Activated naive CD8-positive, alpha-beta T cell treated with anti-CD3 and anti-CD28 coated beads, Interleukin-2, amount 50 U/mL, for 24 hours (primary cell): ENCODE measurements around the gene TAF6.

Experiments
- ATAC-seq: fragments of 150-1000 bp; cut with Tn5 transposase; one replicate; pipeline ENCODE4 v1.10.0; 2021
- DNase-seq: peaks from one replicate; pipeline ENCODE4 v3.0.0; 2021
- H3K27ac Mint-ChIP-seq: one replicate; pipeline ENCODE4 v1.8.0; 2021; ENCODE audit warnings: mild to moderate bottlenecking, mixed read lengths
- H3K27me3 Mint-ChIP-seq: one replicate; pipeline ENCODE4 v1.8.0; 2021; ENCODE audit warnings: mixed read lengths
- H3K36me3 Mint-ChIP-seq: one replicate; pipeline ENCODE4 v1.8.0; 2021; ENCODE audit warnings: low read depth, mixed read lengths
- H3K4me1 Mint-ChIP-seq: one replicate; pipeline ENCODE4 v1.8.0; 2021; ENCODE audit warnings: mixed read lengths
- H3K4me3 Mint-ChIP-seq: one replicate; pipeline ENCODE4 v1.8.0; 2021; ENCODE audit warnings: mild to moderate bottlenecking, moderate library complexity, mixed read lengths
- H3K9me3 Mint-ChIP-seq: one replicate; pipeline ENCODE4 v1.8.0; 2021; ENCODE audit warnings: mixed read lengths

Gene TAF6

GRCh38 chr7:100085515-100085914 is 33.6 kb downstream of the TAF6 start:
- DNase-seq (no peak), ATAC-seq (no peak)
- H3K27ac Mint-ChIP-seq: no peak overlapping the region
- peaks cover 3% of the 10 kb centered on the region for H3K27me3 Mint-ChIP-seq
- H3K9me3 Mint-ChIP-seq: no peaks in the 10 kb centered on the region
- H3K36me3 Mint-ChIP-seq: peaks cover 13% of the 10 kb centered on the region
- peaks cover 42% of the 10 kb centered on the region for H3K4me1 Mint-ChIP-seq
- no peak overlapping the region for H3K4me3 Mint-ChIP-seq

GRCh38 chr7:100082978-100083377 is 36.2 kb downstream of the TAF6 start:
- DNase-seq (no peak), ATAC-seq (no peak)
- H3K9me3 Mint-ChIP-seq: no peaks in the 10 kb centered on the region
- H3K4me3 Mint-ChIP-seq: peak overlapping the region; percentile 88
- H3K27me3 Mint-ChIP-seq: no peaks in the 10 kb centered on the region
- peak overlapping the region; percentile 91 for H3K27ac Mint-ChIP-seq
- H3K4me1 Mint-ChIP-seq: peaks cover 38% of the 10 kb centered on the region
- H3K36me3 Mint-ChIP-seq: peaks cover 8% of the 10 kb centered on the region

- Mint-ChIP-seq H3K9me3 (no peaks in the 10 kb centered on the region), H3K4me3 (peak within 1 kb of the TSS; percentile 88), H3K4me1 (peaks cover 32% of the 10 kb centered on the region), H3K36me3 (peaks cover 14% of the 10 kb centered on the region), H3K27ac (peak within 1 kb of the TSS; percentile 91), H3K27me3 (no peaks in the 10 kb centered on the region)
- ATAC-seq (peak; percentile 91), DNase-seq (peak; percentile 99)
Measured at GRCh38 chr7:100081535-100082102, 37.5 kb downstream of the TAF6 start, which contains the start of gene ZNF3. TSS of gene ZNF3 (minus strand) at chr7:100081723. CDS start at chr7:100077357, 4,366 bp downstream.

GRCh38 chr7:100080907-100081534 is 38.1 kb downstream of the TAF6 start:
- ATAC-seq (no peak), DNase-seq (no peak)
- Mint-ChIP-seq H3K27me3 (no peaks in the 10 kb centered on the region), H3K9me3 (no peaks in the 10 kb centered on the region), H3K27ac (peak overlapping the region; percentile 77), H3K4me1 (peaks cover 32% of the 10 kb centered on the region), H3K36me3 (peaks cover 20% of the 10 kb centered on the region), H3K4me3 (peak overlapping the region; percentile 88)

GRCh38 chr7:100079024-100079560 is 40.1 kb downstream of the TAF6 start:
- Mint-ChIP-seq H3K9me3 (no peaks in the 10 kb centered on the region), H3K27ac (peak overlapping the region; percentile 29), H3K4me3 (no peak overlapping the region), H3K36me3 (peaks cover 40% of the 10 kb centered on the region), H3K27me3 (no peaks in the 10 kb centered on the region), H3K4me1 (peaks cover 32% of the 10 kb centered on the region)
- ATAC-seq (no peak), DNase-seq (no peak)

GRCh38 chr7:100077205-100077604 is 42.0 kb downstream of the TAF6 start:
- peaks cover 59% of the 10 kb centered on the region for H3K36me3 Mint-ChIP-seq
- H3K27me3 Mint-ChIP-seq: no peaks in the 10 kb centered on the region

GRCh38 chr7:100075418-100075817 is 43.7 kb downstream of the TAF6 start:
- DNase-seq: no peak
- Mint-ChIP-seq H3K9me3 (peaks cover 23% of the 10 kb centered on the region), H3K4me3 (no peak overlapping the region), H3K4me1 (peaks cover 13% of the 10 kb centered on the region), H3K36me3 (peaks cover 72% of the 10 kb centered on the region), H3K27me3 (no peaks in the 10 kb centered on the region), H3K27ac (no peak overlapping the region)
- no peak for ATAC-seq

More at GRCh38 chr7:100077205-100077604, 42.0 kb downstream of the TAF6 start:
- ATAC-seq (no peak), DNase-seq (no peak)
- Mint-ChIP-seq H3K4me1 (peaks cover 24% of the 10 kb centered on the region), H3K4me3 (no peak overlapping the region), H3K27ac (no peak overlapping the region), H3K9me3 (peaks cover 8% of the 10 kb centered on the region)

GRCh38 chr7:100074841-100075240 is 44.3 kb downstream of the TAF6 start:
- no peak overlapping the region for H3K4me3 Mint-ChIP-seq
- peaks cover 78% of the 10 kb centered on the region for H3K36me3 Mint-ChIP-seq

GRCh38 chr7:100072462-100072861 is 46.7 kb downstream of the TAF6 start:
- Mint-ChIP-seq H3K27ac (no peak overlapping the region), H3K36me3 (peaks cover 85% of the 10 kb centered on the region), H3K4me3 (no peak overlapping the region), H3K4me1 (no peaks in the 10 kb centered on the region), H3K9me3 (peaks cover 23% of the 10 kb centered on the region), H3K27me3 (no peaks in the 10 kb centered on the region)
- DNase-seq (no peak), ATAC-seq (no peak)

More at GRCh38 chr7:100074841-100075240, 44.3 kb downstream of the TAF6 start:
- peaks cover 7% of the 10 kb centered on the region for H3K4me1 Mint-ChIP-seq
- DNase-seq (no peak), ATAC-seq (no peak)
- H3K9me3 Mint-ChIP-seq: peaks cover 23% of the 10 kb centered on the region
- no peak overlapping the region for H3K27ac Mint-ChIP-seq
- no peaks in the 10 kb centered on the region for H3K27me3 Mint-ChIP-seq

- H3K4me3 Mint-ChIP-seq: no peak overlapping the region
- no peak for ATAC-seq
Measured at GRCh38 chr7:100071018-100071723, 48.0 kb downstream of the TAF6 start.

GRCh38 chr7:100069991-100070390 is 49.2 kb downstream of the TAF6 start:
- ATAC-seq: no peak
- Mint-ChIP-seq H3K27ac (no peak overlapping the region), H3K9me3 (peaks cover 23% of the 10 kb centered on the region)

More at GRCh38 chr7:100071018-100071723, 48.0 kb downstream of the TAF6 start:
- DNase-seq: no peak
- Mint-ChIP-seq H3K27ac (no peak overlapping the region), H3K27me3 (no peaks in the 10 kb centered on the region), H3K4me1 (no peaks in the 10 kb centered on the region), H3K36me3 (peaks cover 81% of the 10 kb centered on the region), H3K9me3 (peaks cover 23% of the 10 kb centered on the region)

GRCh38 chr7:100066953-100067352 is 52.2 kb downstream of the TAF6 start:
- no peak overlapping the region for H3K4me3 Mint-ChIP-seq

More at GRCh38 chr7:100069991-100070390, 49.2 kb downstream of the TAF6 start:
- no peak for DNase-seq
- Mint-ChIP-seq H3K36me3 (peaks cover 71% of the 10 kb centered on the region), H3K4me3 (no peak overlapping the region), H3K27me3 (no peaks in the 10 kb centered on the region), H3K4me1 (no peaks in the 10 kb centered on the region)

GRCh38 chr7:100065452-100066186 is 53.5 kb downstream of the TAF6 start:
- Mint-ChIP-seq H3K4me1 (no peaks in the 10 kb centered on the region), H3K27me3 (no peaks in the 10 kb centered on the region), H3K36me3 (peaks cover 41% of the 10 kb centered on the region), H3K4me3 (no peak overlapping the region), H3K9me3 (no peaks in the 10 kb centered on the region), H3K27ac (no peak overlapping the region)
- ATAC-seq (no peak), DNase-seq (no peak)

More at GRCh38 chr7:100066953-100067352, 52.2 kb downstream of the TAF6 start:
- Mint-ChIP-seq H3K27me3 (no peaks in the 10 kb centered on the region), H3K4me1 (no peaks in the 10 kb centered on the region), H3K36me3 (peaks cover 52% of the 10 kb centered on the region), H3K9me3 (peaks cover 12% of the 10 kb centered on the region), H3K27ac (no peak overlapping the region)
- DNase-seq: no peak
- no peak for ATAC-seq

GRCh38 chr7:100064162-100064561 is 55.0 kb downstream of the TAF6 start:
- no peaks in the 10 kb centered on the region for H3K9me3 Mint-ChIP-seq
- H3K4me1 Mint-ChIP-seq: no peaks in the 10 kb centered on the region
- no peaks in the 10 kb centered on the region for H3K27me3 Mint-ChIP-seq
- DNase-seq: no peak
- no peak for ATAC-seq
- H3K36me3 Mint-ChIP-seq: peaks cover 33% of the 10 kb centered on the region
- no peak overlapping the region for H3K27ac Mint-ChIP-seq
- H3K4me3 Mint-ChIP-seq: no peak overlapping the region
